Tibial nerve (tissue), 4 donors: ENCODE measurements around the gene LRRC4C.

Experiments used
- CTCF ChIP-seq, 5 experiments: fragments of 200-600 bp in 3 of 5; fragments of 450-650 bp in 2 of 5; sonication (generic) in 3 of 5; IDR thresholded peaks; one replicate each; pipeline ENCODE4 v1.5.1; 2016 to 2019; ENCODE audit warnings: antibody characterized with exemption in 5 of 5, mild to moderate bottlenecking in 3 of 5, moderate library complexity in 2 of 5
- EP300 ChIP-seq, 2 donors: sonication (generic); formaldehyde crosslinking; IDR thresholded peaks; one replicate each; pipeline ENCODE4 v1.6.1; 2017; ENCODE audit warnings: antibody characterized with exemption in 2 of 2, mild to moderate bottlenecking in 1 of 2
- POLR2A ChIP-seq, 2 donors: fragments of 450-650 bp; IDR thresholded peaks; one replicate each; pipeline ENCODE4 v1.6.1; 2017; ENCODE audit warnings: antibody characterized with exemption in 2 of 2, mild to moderate bottlenecking in 2 of 2, moderate library complexity in 2 of 2

GRCh38 chr11:41274831-41275230, 184.6 kb downstream of the LRRC4C start:
- TF ChIP-seq CTCF (IDR thresholded peaks at IDR 0.05) (no peak), POLR2A (IDR thresholded peaks at IDR 0.05) (no peak), EP300 (IDR thresholded peaks at IDR 0.05) (no peak)
